Measurements from ENCODE around the gene PLA2G4D. TPM values are rescaled to one million over a fixed set of nuclear protein-coding genes. Genes with fewer than 3 reads are reported as not detected.

The PLA2G4D gene
- total RNA-seq, 1 experiment from 2014 or later: not detected

- no peak for ATAC-seq
- intact Hi-C loops (cut with micrococcal nuclease; ENCODE audit: unreplicated experiment): no loop called here
- no peak for TF ChIP-seq POLR2AphosphoS5 (IDR thresholded peaks at IDR 0.05; ENCODE audit: low read depth, low read length)
- TF ChIP-seq TCF7L2 (IDR thresholded peaks at IDR 0.05; ENCODE audit: low read depth, low read length): no peak
- TF ChIP-seq CTCF (IDR thresholded peaks at IDR 0.05): no peak
- no peak for TF ChIP-seq REST (IDR thresholded peaks at IDR 0.05; ENCODE audit: insufficient read depth in 1 of 2, low read depth in 2 of 2, low read length in 1 of 2)
- TF ChIP-seq SIN3A (IDR thresholded peaks at IDR 0.05; ENCODE audit: borderline replicate concordance, insufficient read depth, low read depth, low read length): no peak
- Histone ChIP-seq H3K9me3 (ENCODE audit: control insufficient read depth, insufficient read depth, low read depth, low read length) (no peaks in the 10 kb centered on the region), H3K27ac (ENCODE audit: low read length) (no peak overlapping the region), H3K4me1 (ENCODE audit: control insufficient read depth, insufficient read depth, low read length) (no peaks in the 10 kb centered on the region), H3K36me3 (ENCODE audit: control insufficient read depth, insufficient read depth, low read length) (no peaks in the 10 kb centered on the region), H3K4me3 (ENCODE audit: low read depth in 2 of 2, low read length in 2 of 2) (no peak overlapping the region), H3K27me3 (ENCODE audit: control insufficient read depth, insufficient read depth, low read length) (no peaks in the 10 kb centered on the region)
- ChIA-PET CTCF (interaction anchor here (0.6 kb wide), 1 partner anchor 252 kb away, joined by 5 read pairs; no protein-coding TSS in a partner anchor), POLR2A (no interaction called here)
- no TSS peak for BruUV-seq (replicated peaks)
- DNase-seq (ENCODE audit: low read depth, low spot score): no peak
- in situ Hi-C loops (cut with HindIII; ENCODE audit: low pct_unique_long_range_greater_than_20kb, low sequenced_read_pairs): no loop called here
Measured at GRCh38 chr15:42065033-42065432, 29.3 kb downstream of the PLA2G4D start.

- TF ChIP-seq SIN3A (IDR thresholded peaks at IDR 0.05; ENCODE audit: borderline replicate concordance, insufficient read depth, low read depth, low read length) (no peak), CTCF (IDR thresholded peaks at IDR 0.05) (no peak), POLR2AphosphoS5 (IDR thresholded peaks at IDR 0.05; ENCODE audit: low read depth, low read length) (no peak), TCF7L2 (IDR thresholded peaks at IDR 0.05; ENCODE audit: low read depth, low read length) (no peak), REST (IDR thresholded peaks at IDR 0.05; ENCODE audit: insufficient read depth in 1 of 2, low read depth in 2 of 2, low read length in 1 of 2) (no peak)
- ChIA-PET POLR2A (no interaction called here), CTCF (interaction anchor here (1.5 kb wide), 1 partner anchor 20 kb away, joined by 8 read pairs; no protein-coding TSS in a partner anchor)
- ATAC-seq (no peak), DNase-seq (ENCODE audit: low read depth, low spot score) (no peak)
- Histone ChIP-seq H3K27me3 (ENCODE audit: control insufficient read depth, insufficient read depth, low read length) (no peaks in the 10 kb centered on the region), H3K36me3 (ENCODE audit: control insufficient read depth, insufficient read depth, low read length) (no peaks in the 10 kb centered on the region), H3K4me3 (ENCODE audit: low read depth in 2 of 2, low read length in 2 of 2) (no peak overlapping the region), H3K4me1 (ENCODE audit: control insufficient read depth, insufficient read depth, low read length) (no peaks in the 10 kb centered on the region), H3K9me3 (ENCODE audit: control insufficient read depth, insufficient read depth, low read depth, low read length) (no peaks in the 10 kb centered on the region), H3K27ac (ENCODE audit: low read length) (no peak overlapping the region)
- intact Hi-C loops (cut with micrococcal nuclease; ENCODE audit: unreplicated experiment) (no loop called here), in situ Hi-C loops (cut with HindIII; ENCODE audit: low pct_unique_long_range_greater_than_20kb, low sequenced_read_pairs) (no loop called here)
- no TSS peak for BruUV-seq (replicated peaks)
Measured at GRCh38 chr15:42064271-42064670, 30.1 kb downstream of the PLA2G4D start.
